T-cell (primary cell): ENCODE data around the gene TMEM232. TPM values are rescaled to one million over a fixed set of nuclear protein-coding genes. Genes with fewer than 3 reads are reported as not detected.

Source experiments
- ATAC-seq, 4 experiments: fragments of 200-7000 bp in 3 of 4; fragments of 150-1000 bp in 1 of 4; cut with Tn5 transposase; replicated peaks in 1 of 4; 1 replicate in 3 of 4; 2 replicates in 1 of 4; pipeline ENCODE4 v1.10.0; 2021; ENCODE audit warnings: moderate library complexity in 3 of 4, mild to moderate bottlenecking in 2 of 4, moderate number of reproducible peaks in 1 of 4
- CTCF ChIA-PET, 2 donors: fragments of 300-600 bp; sonication (Branson Sonifier 250); formaldehyde crosslinking; loops; one replicate each; lab custom pipeline; 2022; ENCODE audit warnings: antibody characterized with exemption in 2 of 2; lab: Charles Lee
- POLR2A ChIA-PET, 2 donors: fragments of 300-600 bp; sonication (Branson Sonifier 250); formaldehyde crosslinking; loops; one replicate each; lab custom pipeline; 2022; ENCODE audit warnings: antibody characterized with exemption in 2 of 2; lab: Charles Lee
- DNase-seq, 35 experiments: peaks; one replicate each; pipeline versions ENCODE4 v3.0.0 to v3.0.0-alpha.2; 2013 to 2023
- H3K27ac ChIP-seq: one replicate; pipeline ENCODE4 v1.5.1; 2013; ENCODE audit warnings: low read length
- H3K27me3 ChIP-seq, 2 experiments: replicated peaks in 1 of 2; 1 replicate in 1 of 2; 2 replicates in 1 of 2; pipeline versions ENCODE4 v1.6.1 to v1.7.0; 2013; ENCODE audit warnings: low read length in 1 of 2, mixed read lengths in 1 of 2; ENCODE audit not compliant: control insufficient read depth in 2 of 2, insufficient read depth in 2 of 2; ENCODE audit errors: extremely low read depth in 1 of 2
- H3K36me3 ChIP-seq, 2 donors: 1 replicate in 1 of 2; 2 replicates in 1 of 2; pipeline versions ENCODE4 v1.6.1 to v1.7.0; 2013; ENCODE audit warnings: low read length in 1 of 2; ENCODE audit not compliant: control insufficient read depth in 2 of 2, insufficient read depth in 1 of 2; ENCODE audit errors: extremely low read depth in 1 of 2
- H3K4me1 ChIP-seq, 2 experiments: 1 replicate in 1 of 2; 2 replicates in 1 of 2; pipeline versions ENCODE4 v1.6.1 to v1.7.0; 2013; ENCODE audit warnings: low read length in 2 of 2, mixed read lengths in 1 of 2; ENCODE audit not compliant: insufficient read depth in 2 of 2, control insufficient read depth in 1 of 2; ENCODE audit errors: extremely low read depth in 1 of 2
- H3K4me3 ChIP-seq, 2 donors: 1 replicate in 1 of 2; 2 replicates in 1 of 2; pipeline versions ENCODE4 v1.5.1 to v1.7.0; 2013; ENCODE audit warnings: mild to moderate bottlenecking in 2 of 2, low read length in 1 of 2, moderate library complexity in 1 of 2; ENCODE audit not compliant: control insufficient read depth in 1 of 2; ENCODE audit errors: extremely low read depth in 1 of 2
- H3K9me3 ChIP-seq: 2 replicates; pipeline ENCODE4 v1.7.0; 2013
- H3K27ac Mint-ChIP-seq, 2 donors: one replicate each; pipeline ENCODE4 v1.8.0; 2020 to 2021; ENCODE audit warnings: mild to moderate bottlenecking in 2 of 2, mixed read lengths in 2 of 2
- H3K27me3 Mint-ChIP-seq, 2 donors: one replicate each; pipeline ENCODE4 v1.8.0; 2021 to 2022; ENCODE audit warnings: mixed read lengths in 2 of 2
- H3K36me3 Mint-ChIP-seq: one replicate; pipeline ENCODE4 v1.8.0; 2021; ENCODE audit warnings: mixed read lengths
- H3K4me1 Mint-ChIP-seq, 3 donors: one replicate each; pipeline ENCODE4 v1.8.0; 2020 to 2022; ENCODE audit warnings: mixed read lengths in 3 of 3, mild to moderate bottlenecking in 1 of 3
- H3K4me3 Mint-ChIP-seq, 3 donors: one replicate each; pipeline ENCODE4 v1.8.0; 2020 to 2022; ENCODE audit warnings: mild to moderate bottlenecking in 3 of 3, mixed read lengths in 3 of 3, moderate library complexity in 3 of 3
- H3K9me3 Mint-ChIP-seq, 3 donors: one replicate each; pipeline ENCODE4 v1.8.0; 2020 to 2022; ENCODE audit warnings: mixed read lengths in 3 of 3
- WGBS: methylation state at CpG from one replicate; pipeline ENCODE4 v1.1.5; 2013; ENCODE audit warnings: missing lambda C conversion rate; ENCODE audit not compliant: insufficient coverage; 5-methylcytosine and 5-hydroxymethylcytosine counted together
- total RNA-seq, 35 experiments: library from RNA in 6 of 35; stranded (reverse) in 6 of 35; fragments of 120-200 nt in 1 of 35; gene quantifications; one replicate each; pipeline versions ENCODE4 v1.2.1 to v1.2.4 and lab custom pipeline; 2013 to 2026

Gene TMEM232
- total RNA-seq, 5 donors from 2014 or later (not counting 1 experiment from before 2014, with no cell fraction given) = 1.1 to 2.9 (median 1.5) TPM

DNA sequence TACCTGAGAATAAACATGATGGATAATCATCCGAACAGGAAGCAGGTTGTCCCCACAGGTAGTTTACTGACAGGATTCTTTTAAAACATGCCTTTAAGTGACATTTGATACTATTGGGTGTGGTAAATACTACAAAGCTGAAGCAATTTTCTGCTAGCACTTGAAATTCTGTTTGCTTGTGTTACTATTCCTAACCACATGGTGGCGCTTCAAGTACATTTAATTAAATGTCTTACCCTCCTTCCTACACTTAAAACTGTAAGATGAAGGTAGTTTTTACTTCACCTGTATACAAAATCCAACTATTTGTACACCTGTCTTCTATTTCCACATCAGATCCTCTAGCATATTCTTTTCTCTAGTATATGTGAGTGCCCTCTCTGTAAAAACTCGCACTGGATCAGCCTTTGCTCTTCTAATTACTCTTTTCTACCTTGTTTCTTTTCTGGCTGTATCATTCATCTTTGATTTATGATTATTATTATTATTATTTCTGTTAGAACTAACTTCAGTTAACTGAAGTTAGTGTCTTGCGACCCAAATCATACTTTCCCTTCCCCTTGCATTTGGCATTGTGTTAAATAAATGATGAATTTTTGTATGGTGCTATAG lies 30.8 kb upstream of the TMEM232 start:
- peaks cover 0 to 4% of the 10 kb centered on the region in 2 experiments for H3K4me1 ChIP-seq
- no peak overlapping the region for H3K4me3 ChIP-seq
- Mint-ChIP-seq H3K9me3 (no peaks in the 10 kb centered on the region), H3K27ac (no peak overlapping the region), H3K27me3 (no peaks in the 10 kb centered on the region), H3K4me3 (no peak overlapping the region), H3K36me3 (peaks cover 21% of the 10 kb centered on the region), H3K4me1 (peaks cover 16 to 24% (median 23%) of the 10 kb centered on the region in 3 donors)
- DNase-seq = peak in 7 of 35 experiments; percentile 1 to 65 (median 8)
- H3K27ac ChIP-seq = no peak overlapping the region
- WGBS = no CpG with 5 or more reads among the region's 4 CpGs
- ChIA-PET CTCF (interaction anchor here (0.7 to 3.2 kb wide), 2 partner anchors 19 to 27 kb away, joined by 3 to 20 read pairs; partner anchors contain the start of gene SLC25A46 (in 1 of the 2)), POLR2A (interaction anchor here in 1 of 2 donors (0.7 kb wide), 1 partner anchor 336 kb away, joined by 3 read pairs; no protein-coding TSS in a partner anchor)
- H3K27me3 ChIP-seq = no peaks in the 10 kb centered on the region
- ATAC-seq = no peak
- peaks cover 0 to 53% of the 10 kb centered on the region in 2 donors for H3K36me3 ChIP-seq
- H3K9me3 ChIP-seq = no peaks in the 10 kb centered on the region

DNA sequence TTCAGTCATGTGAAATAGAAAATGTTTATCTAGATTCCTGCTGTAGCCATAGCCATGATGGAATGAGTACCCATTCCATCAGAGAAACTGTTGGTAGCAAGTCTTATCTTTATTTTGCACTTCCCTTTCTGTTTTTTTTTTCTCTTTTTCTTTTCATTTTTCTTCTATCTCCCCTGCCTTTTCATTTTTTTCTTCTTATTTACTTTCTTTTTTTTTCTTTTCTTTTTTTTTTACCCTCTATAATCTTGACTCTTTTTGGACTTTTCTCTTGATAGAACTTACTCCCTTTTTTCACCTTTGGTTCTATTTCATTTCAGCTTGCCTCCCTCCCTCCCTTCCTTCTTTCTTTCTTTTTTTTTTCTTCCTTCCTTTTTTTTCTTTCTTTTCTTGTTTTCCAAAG lies 27.7 kb upstream of the TMEM232 start:
- ATAC-seq (no peak), DNase-seq (no peak)
- Mint-ChIP-seq H3K27me3 (no peaks in the 10 kb centered on the region), H3K27ac (peak overlapping the region; percentile 23 to 77), H3K36me3 (peaks cover 24% of the 10 kb centered on the region), H3K4me1 (peaks cover 37 to 45% (median 45%) of the 10 kb centered on the region in 3 donors), H3K9me3 (no peaks in the 10 kb centered on the region), H3K4me3 (no peak overlapping the region)
- Histone ChIP-seq H3K36me3 (peaks cover 0 to 31% of the 10 kb centered on the region in 2 donors), H3K27ac (no peak overlapping the region), H3K27me3 (no peaks in the 10 kb centered on the region), H3K4me1 (peaks cover 0 to 8% of the 10 kb centered on the region in 2 experiments), H3K4me3 (no peak overlapping the region), H3K9me3 (no peaks in the 10 kb centered on the region)
- ChIA-PET CTCF (interaction anchor here in 1 of 2 donors (0.7 kb wide), 1 partner anchor 735 kb away, joined by 5 read pairs; no protein-coding TSS in a partner anchor), POLR2A (no interaction called here)

DNA sequence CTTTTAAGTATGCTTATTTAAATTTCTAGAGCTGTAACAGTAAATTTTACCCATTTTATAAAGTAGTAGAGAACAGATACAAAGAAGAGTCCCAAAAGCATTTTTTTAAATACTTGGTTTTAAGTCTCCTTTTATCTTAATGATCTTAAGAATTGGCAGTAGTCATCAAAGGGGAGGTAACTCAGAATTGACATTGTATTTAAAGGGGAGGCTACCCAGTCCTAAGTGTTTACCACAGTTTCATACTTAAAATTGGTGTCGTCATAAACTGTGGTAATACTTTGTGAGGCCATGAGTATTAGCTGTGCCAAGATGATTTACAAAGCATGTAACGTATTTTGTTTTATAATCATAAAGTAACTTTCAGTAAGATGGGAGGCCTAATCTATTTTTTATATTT lies 27.1 kb upstream of the TMEM232 start:
- Mint-ChIP-seq H3K9me3 (no peaks in the 10 kb centered on the region), H3K27me3 (no peaks in the 10 kb centered on the region), H3K4me1 (peaks cover 43 to 48% (median 45%) of the 10 kb centered on the region in 3 donors), H3K4me3 (no peak overlapping the region), H3K36me3 (peaks cover 30% of the 10 kb centered on the region), H3K27ac (no peak overlapping the region)
- CTCF ChIA-PET = interaction anchor here (0.6 to 1.3 kb wide), 7 partner anchors 12 to 1367 kb away, joined by 3 to 9 read pairs (median 3); no protein-coding TSS in a partner anchor
- Histone ChIP-seq H3K4me1 (peaks cover 0 to 8% of the 10 kb centered on the region in 2 experiments), H3K9me3 (no peaks in the 10 kb centered on the region), H3K4me3 (no peak overlapping the region), H3K36me3 (peaks cover 0 to 34% of the 10 kb centered on the region in 2 donors), H3K27me3 (no peaks in the 10 kb centered on the region), H3K27ac (no peak overlapping the region)
- no CpG with 5 or more reads among the region's 2 CpGs for WGBS
- POLR2A ChIA-PET = interaction anchor here in 1 of 2 donors (0.6 kb wide), 3 partner anchors 321 to 850 kb away, joined by 6 to 9 read pairs (median 6); no protein-coding TSS in a partner anchor
- ATAC-seq = peak in 1 of 4 experiments; percentile 41
- peak in 1 of 35 experiments; percentile 29 for DNase-seq

DNA sequence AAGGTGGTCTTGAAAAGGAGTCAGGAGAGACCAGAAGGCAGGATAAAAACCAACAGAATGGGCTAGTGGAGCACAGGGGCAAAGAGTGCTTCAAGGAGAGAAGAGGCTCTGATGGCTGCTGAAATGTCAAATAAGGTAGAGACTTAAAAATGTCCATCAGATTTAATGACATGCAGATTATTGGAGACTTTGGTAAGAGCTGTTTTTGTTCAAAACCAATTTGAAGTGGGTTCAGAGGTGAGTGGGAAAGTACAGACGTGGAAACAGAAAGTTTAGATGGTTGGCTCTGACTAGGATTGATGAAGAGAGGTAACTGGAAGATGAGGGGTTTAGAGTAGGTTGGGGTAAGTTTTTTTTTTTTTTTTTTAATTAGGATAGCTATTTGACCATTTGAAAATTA lies 26.5 kb upstream of the TMEM232 start:
- H3K36me3 ChIP-seq = peaks cover 0 to 38% of the 10 kb centered on the region in 2 donors
- H3K9me3 ChIP-seq = no peaks in the 10 kb centered on the region
- ChIA-PET POLR2A (interaction anchor here in 1 of 2 donors (0.6 to 0.7 kb wide), 4 partner anchors 13 to 850 kb away, joined by 3 to 9 read pairs (median 6); no protein-coding TSS in a partner anchor), CTCF (interaction anchor here (0.6 to 1.3 kb wide), 7 partner anchors 11 to 1366 kb away, joined by 3 to 9 read pairs (median 3); no protein-coding TSS in a partner anchor)
- H3K27ac Mint-ChIP-seq = peak overlapping the region; percentile 88
- ATAC-seq (no peak), DNase-seq (peak in 1 of 35 experiments; percentile 27)
- H3K9me3 Mint-ChIP-seq = no peaks in the 10 kb centered on the region
- H3K27ac ChIP-seq = peak overlapping the region; percentile 63
- H3K27me3 ChIP-seq = no peaks in the 10 kb centered on the region
- peak overlapping the region in 2 of 3 donors; percentile 26 to 34 for H3K4me3 Mint-ChIP-seq
- peaks cover 0 to 8% of the 10 kb centered on the region in 2 experiments for H3K4me1 ChIP-seq
- H3K4me3 ChIP-seq = no peak overlapping the region
- H3K4me1 Mint-ChIP-seq = peaks cover 43 to 48% (median 45%) of the 10 kb centered on the region in 3 donors
- 25% methylated on average over 1 of the region's 1 CpG for WGBS
- peaks cover 30% of the 10 kb centered on the region for H3K36me3 Mint-ChIP-seq
- no peaks in the 10 kb centered on the region for H3K27me3 Mint-ChIP-seq

DNA sequence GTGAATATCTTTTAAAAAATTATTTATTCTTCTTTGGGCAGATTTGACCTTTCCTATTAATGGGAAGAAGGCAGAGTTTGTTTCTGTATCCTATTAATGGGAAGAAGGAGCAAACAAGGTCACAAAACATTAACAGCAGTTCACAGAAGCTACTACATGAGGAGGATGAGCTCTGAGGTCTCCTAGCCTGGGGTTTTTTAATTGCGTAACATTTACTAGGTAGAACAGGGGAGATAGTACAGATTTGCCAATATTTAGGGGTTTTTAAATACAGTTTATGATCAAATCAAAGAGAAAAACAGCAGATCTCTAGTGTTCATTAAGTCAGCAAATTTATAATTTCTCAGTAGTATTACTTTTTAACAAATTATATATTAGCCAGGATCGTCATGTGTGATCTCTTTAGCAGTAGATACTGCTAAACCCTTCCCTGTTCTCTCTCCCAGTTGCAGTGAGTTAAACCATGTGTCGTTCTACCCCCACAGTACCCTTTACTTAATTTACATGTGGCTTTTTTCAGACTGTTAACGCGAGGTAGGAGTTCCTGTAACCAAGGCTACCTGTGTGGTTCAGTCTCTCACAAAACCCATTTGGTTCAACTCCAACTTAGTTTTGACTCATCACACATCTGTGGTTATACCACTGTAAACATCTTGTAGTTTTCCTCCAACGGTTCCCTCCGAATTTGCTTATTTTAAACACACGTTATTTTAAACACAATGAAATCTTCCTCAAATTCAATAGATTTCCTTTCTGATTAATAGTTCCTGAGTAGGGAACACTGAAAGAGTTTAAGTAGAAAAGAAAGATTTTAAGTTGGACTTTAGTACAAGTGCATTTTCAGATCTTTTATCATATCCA lies 25.7 kb upstream of the TMEM232 start:
- POLR2A ChIA-PET = interaction anchor here in 1 of 2 donors (0.7 kb wide), 1 partner anchor 13 kb away, joined by 3 read pairs; no protein-coding TSS in a partner anchor
- peaks cover 32% of the 10 kb centered on the region for H3K36me3 Mint-ChIP-seq
- Histone ChIP-seq H3K4me1 (peaks cover 0 to 8% of the 10 kb centered on the region in 2 experiments), H3K36me3 (peaks cover 0 to 36% of the 10 kb centered on the region in 2 donors), H3K27ac (peak overlapping the region; percentile 63), H3K4me3 (no peak overlapping the region), H3K27me3 (no peaks in the 10 kb centered on the region), H3K9me3 (no peaks in the 10 kb centered on the region)
- ATAC-seq = peak; percentile 85 to 98 (median 87)
- no peaks in the 10 kb centered on the region for H3K27me3 Mint-ChIP-seq
- peak in 9 of 35 experiments; percentile 5 to 65 (median 15) for DNase-seq
- H3K4me1 Mint-ChIP-seq = peaks cover 43 to 48% (median 45%) of the 10 kb centered on the region in 3 donors
- H3K9me3 Mint-ChIP-seq = no peaks in the 10 kb centered on the region
- CTCF ChIA-PET = interaction anchor here in 1 of 2 donors (1.3 kb wide), 1 partner anchor 331 kb away, joined by 9 read pairs; no protein-coding TSS in a partner anchor
- peak overlapping the region; percentile 88 for H3K27ac Mint-ChIP-seq
- WGBS = 14% methylated on average over 4 of the region's 8 CpGs
- peak overlapping the region; percentile 3 to 34 (median 28) for H3K4me3 Mint-ChIP-seq
